GM19463 (cell line): Measurements from ENCODE around the gene ADRA2C.

Experiments used
- ATAC-seq: cut with Tn5 transposase; IDR thresholded peaks from one replicate; pipeline ENCODE4 v1.9.1; 2021; ENCODE audit warnings: mild to moderate bottlenecking, moderate library complexity; ENCODE audit not compliant: unreplicated experiment

ADRA2C gene

GRCh38 chr4:3732076-3733028, 33.8 kb upstream of the ADRA2C start:
- ATAC-seq = no peak

GRCh38 chr4:3733195-3733594, 33.0 kb upstream of the ADRA2C start:
- no peak for ATAC-seq

- ATAC-seq = no peak
Observed at GRCh38 chr4:3735196-3735595, 31.0 kb upstream of the ADRA2C start.

- ATAC-seq = no peak
Observed at GRCh38 chr4:3736290-3736689, 29.9 kb upstream of the ADRA2C start.

GRCh38 chr4:3736806-3737205, 29.4 kb upstream of the ADRA2C start:
- no peak for ATAC-seq

GRCh38 chr4:3739577-3739976, 26.6 kb upstream of the ADRA2C start:
- ATAC-seq = no peak

- no peak for ATAC-seq
Observed at GRCh38 chr4:3740256-3740655, 25.9 kb upstream of the ADRA2C start.

- ATAC-seq = no peak
Observed at GRCh38 chr4:3741217-3742011, 24.8 kb upstream of the ADRA2C start.

- no peak for ATAC-seq
Observed at GRCh38 chr4:3742610-3743009, 23.6 kb upstream of the ADRA2C start.

- no peak for ATAC-seq
Observed at GRCh38 chr4:3744232-3744631, 22.0 kb upstream of the ADRA2C start.

GRCh38 chr4:3744901-3745300, 21.3 kb upstream of the ADRA2C start:
- no peak for ATAC-seq

GRCh38 chr4:3745886-3746656, 20.1 kb upstream of the ADRA2C start:
- no peak for ATAC-seq

- no peak for ATAC-seq
Observed at GRCh38 chr4:3746701-3747580, 19.2 kb upstream of the ADRA2C start.

GRCh38 chr4:3747581-3747904, 18.6 kb upstream of the ADRA2C start:
- no peak for ATAC-seq

- ATAC-seq = no peak
Observed at GRCh38 chr4:3748136-3748898, 17.9 kb upstream of the ADRA2C start.

GRCh38 chr4:3749081-3749480, 17.1 kb upstream of the ADRA2C start:
- no peak for ATAC-seq

GRCh38 chr4:3750334-3750733, 15.9 kb upstream of the ADRA2C start:
- ATAC-seq = no peak

GRCh38 chr4:3752022-3752421, 14.2 kb upstream of the ADRA2C start:
- no peak for ATAC-seq

GRCh38 chr4:3753726-3754412, 12.3 kb upstream of the ADRA2C start:
- no peak for ATAC-seq
